Esophagus muscularis mucosa (tissue), 4 donors: ENCODE results near the gene VTN. TPM values are rescaled to one million over a fixed set of nuclear protein-coding genes. Genes with fewer than 3 reads are reported as not detected.

Experiments
- DNase-seq: peaks from one replicate; pipeline ENCODE4 v3.0.0-alpha.2; 2017; ENCODE audit errors: extremely low spot score
- H3K27ac ChIP-seq, 4 donors: fragments of 200-600 bp; sonication (generic); replicated peaks in 1 of 4; 1 replicate in 3 of 4; 2 replicates in 1 of 4; pipeline ENCODE4 v1.5.1; 2016 to 2019; ENCODE audit warnings: mild to moderate bottlenecking in 1 of 4
- H3K27me3 ChIP-seq, 4 donors: fragments of 200-600 bp; sonication (generic); one replicate each; pipeline versions ENCODE4 v1.5.1 to v1.6.0; 2016 to 2019
- H3K36me3 ChIP-seq, 4 donors: fragments of 200-600 bp; sonication (generic); one replicate each; pipeline ENCODE4 v1.5.1; 2016 to 2019
- H3K4me1 ChIP-seq, 4 donors: fragments of 200-600 bp; sonication (generic); one replicate each; pipeline ENCODE4 v1.5.1; 2016 to 2019
- H3K4me3 ChIP-seq, 4 donors: fragments of 200-600 bp; sonication (generic); 1 replicate in 2 of 4; 2 replicates in 2 of 4; pipeline ENCODE4 v1.5.1; 2016 to 2019; ENCODE audit warnings: mild to moderate bottlenecking in 4 of 4, moderate library complexity in 1 of 4
- H3K9me3 ChIP-seq, 4 donors: fragments of 200-600 bp; sonication (generic); 1 replicate in 3 of 4; 2 replicates in 1 of 4; pipeline ENCODE4 v1.5.1; 2016 to 2019
- CTCF ChIP-seq, 3 experiments: fragments of 200-600 bp in 2 of 3; fragments of 450-650 bp in 1 of 3; sonication (generic) in 2 of 3; IDR thresholded peaks; one replicate each; pipeline ENCODE4 v1.5.1; 2017 to 2019; ENCODE audit warnings: antibody characterized with exemption in 3 of 3, mild to moderate bottlenecking in 2 of 3, moderate library complexity in 1 of 3
- EP300 ChIP-seq: sonication (generic); formaldehyde crosslinking; IDR thresholded peaks from one replicate; pipeline ENCODE4 v1.6.1; 2017; ENCODE audit warnings: antibody characterized with exemption
- POLR2A ChIP-seq: fragments of 450-650 bp; IDR thresholded peaks from one replicate; pipeline ENCODE4 v1.6.1; 2017; ENCODE audit warnings: antibody characterized with exemption, moderate library complexity, mild to moderate bottlenecking, low read depth
- POLR2AphosphoS5 ChIP-seq, 2 donors: sonication (generic); formaldehyde crosslinking; IDR thresholded peaks; one replicate each; pipeline ENCODE4 v1.6.1; 2017; ENCODE audit warnings: antibody characterized with exemption in 2 of 2
- WGBS: methylation state at CpG from one replicate; pipeline ENCODE4 v1.1.5; 2018; 5-methylcytosine and 5-hydroxymethylcytosine counted together
- intact Hi-C: fragments of 100-400 bp; cut with DNase I; formaldehyde crosslinking; loops from one replicate; pipeline ENCODE4 v1.15.1; 2023
- total RNA-seq, 4 donors: library from RNA; depleted of rRNA; stranded (reverse); fragments of >200 nt; gene quantifications; one replicate each; pipeline versions ENCODE4 v1.1.0 to v1.2.1, GENCODE V29; 2016

The VTN gene
- total RNA-seq, 4 donors from 2014 or later, result under 0.01 to 1.3 (median 0.58) TPM

GRCh38 chr17:28368306-28368831, 1.7 kb downstream of the VTN start:
- no peak for DNase-seq
- Histone ChIP-seq H3K36me3 (peaks cover 11 to 33% (median 27%) of the 10 kb centered on the region in 4 donors), H3K9me3 (no peaks in the 10 kb centered on the region), H3K4me1 (peaks cover 26 to 33% (median 28%) of the 10 kb centered on the region in 4 donors), H3K27me3 (no peaks in the 10 kb centered on the region), H3K27ac (no peak overlapping the region), H3K4me3 (no peak overlapping the region)
- no peak for TF ChIP-seq EP300
- no peak for TF ChIP-seq POLR2A
- no peak for TF ChIP-seq CTCF (IDR thresholded peaks at IDR 0.05)
- no peak for TF ChIP-seq POLR2AphosphoS5 (IDR thresholded peaks at IDR 0.05)
- intact Hi-C loops, result no loop called here
- 81% methylated on average over 3 of the region's 5 CpGs for WGBS

GRCh38 chr17:28367641-28368305, 2.3 kb downstream of the VTN start:
- no peaks in the 10 kb centered on the region for H3K9me3 ChIP-seq
- no peaks in the 10 kb centered on the region for H3K27me3 ChIP-seq
- peaks cover 20 to 27% (median 22%) of the 10 kb centered on the region in 4 donors for H3K4me1 ChIP-seq
- intact Hi-C loops, result no loop called here
- H3K4me3 ChIP-seq, result no peak overlapping the region
- DNase-seq, result no peak
- H3K36me3 ChIP-seq, result peaks cover 11 to 39% (median 33%) of the 10 kb centered on the region in 4 donors
- 88% methylated on average over 21 of the region's 21 CpGs for WGBS
- no peak overlapping the region for H3K27ac ChIP-seq
- no peak for TF ChIP-seq POLR2AphosphoS5 (IDR thresholded peaks at IDR 0.05)

- Histone ChIP-seq H3K27ac (no peak overlapping the region), H3K9me3 (no peaks in the 10 kb centered on the region), H3K27me3 (no peaks in the 10 kb centered on the region), H3K36me3 (peaks cover 20 to 51% (median 45%) of the 10 kb centered on the region in 4 donors), H3K4me1 (peaks cover 9 to 15% (median 12%) of the 10 kb centered on the region in 4 donors), H3K4me3 (no peak overlapping the region)
- 78% methylated on average over 1 of the region's 1 CpG for whole genome bisulfite sequencing
- TF ChIP-seq CTCF (IDR thresholded peaks at IDR 0.05) (no peak), EP300 (no peak), POLR2AphosphoS5 (IDR thresholded peaks at IDR 0.05) (no peak), POLR2A (no peak)
- intact Hi-C loops, result no loop called here
- DNase-seq, result no peak
Observed at GRCh38 chr17:28366605-28367004, 3.5 kb downstream of the VTN start.

GRCh38 chr17:28365487-28365886, 4.6 kb downstream of the VTN start:
- 97% methylated on average over 3 of the region's 3 CpGs for WGBS
- no peaks in the 10 kb centered on the region for H3K27me3 ChIP-seq
- intact Hi-C loops, result no loop called here
- TF ChIP-seq POLR2A (no peak), POLR2AphosphoS5 (IDR thresholded peaks at IDR 0.05) (no peak), CTCF (IDR thresholded peaks at IDR 0.05) (no peak), EP300 (no peak)
- no peaks in the 10 kb centered on the region for H3K9me3 ChIP-seq
- peaks cover 0 to 7% (median 2%) of the 10 kb centered on the region in 4 donors for H3K4me1 ChIP-seq
- H3K4me3 ChIP-seq, result no peak overlapping the region
- H3K27ac ChIP-seq, result no peak overlapping the region
- DNase-seq, result no peak
- peaks cover 31 to 62% (median 56%) of the 10 kb centered on the region in 4 donors for H3K36me3 ChIP-seq

- H3K27me3 ChIP-seq, result no peaks in the 10 kb centered on the region
- H3K27ac ChIP-seq, result no peak within 1 kb of the TSS
- intact Hi-C loops, result no loop called here
- H3K36me3 ChIP-seq, result peaks cover 38 to 68% (median 63%) of the 10 kb centered on the region in 4 donors
- no peak for DNase-seq
- WGBS, result 91% methylated on average over 13 of the region's 13 CpGs
- H3K4me1 ChIP-seq, result peaks cover 0 to 1% (median 0%) of the 10 kb centered on the region in 4 donors
- H3K4me3 ChIP-seq, result no peak within 1 kb of the TSS
- H3K9me3 ChIP-seq, result no peaks in the 10 kb centered on the region
- no peak for TF ChIP-seq CTCF (IDR thresholded peaks at IDR 0.05)
- TF ChIP-seq POLR2A, result no peak
- TF ChIP-seq POLR2AphosphoS5 (IDR thresholded peaks at IDR 0.05), result no peak
Observed at GRCh38 chr17:28364665-28365363, 5.3 kb downstream of the VTN start, which contains the start of gene SEBOX. Gene SEBOX (minus strand): TSS chr17:28365199. CDS start chr17:28365151, 48 bp downstream.
